ENCODE measurements around the gene RYR3. TPM values are rescaled to one million over a fixed set of nuclear protein-coding genes. Genes with fewer than 3 reads are reported as not detected.

Gene RYR3
- total RNA-seq, 1 donor from 2014 or later, result 7.4 TPM

DNA sequence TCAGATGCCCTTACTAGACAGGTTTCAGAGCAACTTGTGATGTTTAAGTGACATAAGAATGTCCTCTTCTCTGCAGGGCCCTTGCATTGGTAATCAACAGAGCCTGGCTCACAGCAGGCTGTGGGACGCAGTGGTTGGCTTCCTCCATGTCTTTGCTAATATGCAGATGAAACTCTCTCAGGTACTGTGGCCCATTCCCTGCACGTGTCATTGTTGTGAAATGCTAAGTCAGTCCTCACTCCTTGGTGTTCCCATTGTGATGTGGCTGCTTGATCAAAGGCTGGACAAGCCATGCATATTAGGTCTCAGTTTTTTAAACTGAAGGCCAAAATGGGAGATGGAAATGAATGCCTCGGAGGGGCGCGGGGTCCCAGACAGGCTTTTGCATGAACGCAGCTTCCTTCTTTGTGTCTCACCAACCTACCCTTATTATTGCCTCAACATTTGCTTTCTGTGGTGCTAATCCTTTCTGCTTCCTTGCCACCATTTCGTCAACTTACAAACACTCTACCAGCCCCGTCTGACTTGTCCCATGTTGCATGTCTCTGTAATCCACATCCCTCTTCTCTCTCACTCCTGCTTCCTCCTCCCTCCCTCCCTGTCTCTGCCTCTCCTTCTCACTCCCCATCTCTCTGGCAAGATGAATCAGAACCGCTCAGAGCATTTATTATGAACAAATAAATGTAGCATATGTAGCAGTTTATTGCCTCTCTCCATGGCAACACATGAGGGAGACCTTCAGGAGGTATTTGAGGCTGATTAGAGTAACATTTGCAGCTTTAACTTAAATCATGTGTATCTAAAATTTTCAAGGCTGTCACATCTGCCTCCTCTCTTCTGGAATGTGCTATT lies 524.4 kb downstream of the RYR3 start:
- H3K9me3 Mint-ChIP-seq (ENCODE audit: unreplicated experiment), result peaks cover 3% of the 10 kb centered on the region
- H3K27ac Mint-ChIP-seq (ENCODE audit: unreplicated experiment), result no peak overlapping the region
- H3K36me3 Mint-ChIP-seq (ENCODE audit: unreplicated experiment), result no peaks in the 10 kb centered on the region
- TF ChIP-seq, protein P1, sequence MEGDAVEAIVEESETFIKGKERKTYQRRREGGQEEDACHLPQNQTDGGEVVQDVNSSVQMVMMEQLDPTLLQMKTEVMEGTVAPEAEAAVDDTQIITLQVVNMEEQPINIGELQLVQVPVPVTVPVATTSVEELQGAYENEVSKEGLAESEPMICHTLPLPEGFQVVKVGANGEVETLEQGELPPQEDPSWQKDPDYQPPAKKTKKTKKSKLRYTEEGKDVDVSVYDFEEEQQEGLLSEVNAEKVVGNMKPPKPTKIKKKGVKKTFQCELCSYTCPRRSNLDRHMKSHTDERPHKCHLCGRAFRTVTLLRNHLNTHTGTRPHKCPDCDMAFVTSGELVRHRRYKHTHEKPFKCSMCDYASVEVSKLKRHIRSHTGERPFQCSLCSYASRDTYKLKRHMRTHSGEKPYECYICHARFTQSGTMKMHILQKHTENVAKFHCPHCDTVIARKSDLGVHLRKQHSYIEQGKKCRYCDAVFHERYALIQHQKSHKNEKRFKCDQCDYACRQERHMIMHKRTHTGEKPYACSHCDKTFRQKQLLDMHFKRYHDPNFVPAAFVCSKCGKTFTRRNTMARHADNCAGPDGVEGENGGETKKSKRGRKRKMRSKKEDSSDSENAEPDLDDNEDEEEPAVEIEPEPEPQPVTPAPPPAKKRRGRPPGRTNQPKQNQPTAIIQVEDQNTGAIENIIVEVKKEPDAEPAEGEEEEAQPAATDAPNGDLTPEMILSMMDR (IDR thresholded peaks at IDR 0.05; ENCODE audit: partially characterized antibody, unreplicated experiment), result no peak
- peaks cover 1% of the 10 kb centered on the region for H3K27me3 Mint-ChIP-seq (ENCODE audit: unreplicated experiment)
- DNase-seq, result no peak
- no peak overlapping the region for H3K4me3 Mint-ChIP-seq (ENCODE audit: unreplicated experiment)
- no peaks in the 10 kb centered on the region for H3K4me1 Mint-ChIP-seq (ENCODE audit: low read depth, unreplicated experiment)

DNA sequence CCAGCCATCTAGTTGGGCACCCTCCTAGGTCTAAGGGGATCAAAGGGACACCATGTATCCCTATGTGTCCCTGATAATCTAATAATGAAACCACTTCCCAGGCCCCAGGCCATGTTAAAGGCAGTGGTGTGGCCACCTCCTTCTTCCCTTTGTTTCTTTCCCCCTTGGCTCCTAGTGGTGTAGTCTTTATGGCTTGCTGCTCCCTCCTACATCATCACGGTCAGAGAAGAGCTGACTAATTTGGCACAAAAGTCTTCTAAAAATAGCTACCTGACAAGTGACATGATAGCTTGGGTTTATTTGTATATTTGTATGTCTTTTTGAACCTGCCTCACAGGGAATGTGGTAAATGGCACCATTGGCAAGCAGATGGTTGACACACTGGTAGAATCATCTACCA lies 526.5 kb downstream of the RYR3 start:
- Mint-ChIP-seq H3K9me3 (ENCODE audit: unreplicated experiment) (peaks cover 5% of the 10 kb centered on the region), H3K4me3 (ENCODE audit: unreplicated experiment) (no peak overlapping the region), H3K27me3 (ENCODE audit: unreplicated experiment) (peaks cover 1% of the 10 kb centered on the region), H3K27ac (ENCODE audit: unreplicated experiment) (no peak overlapping the region), H3K36me3 (ENCODE audit: unreplicated experiment) (no peaks in the 10 kb centered on the region), H3K4me1 (ENCODE audit: low read depth, unreplicated experiment) (no peaks in the 10 kb centered on the region)
- no peak for DNase-seq
- TF ChIP-seq, protein P1 (IDR thresholded peaks at IDR 0.05; ENCODE audit: partially characterized antibody, unreplicated experiment), result no peak

DNA sequence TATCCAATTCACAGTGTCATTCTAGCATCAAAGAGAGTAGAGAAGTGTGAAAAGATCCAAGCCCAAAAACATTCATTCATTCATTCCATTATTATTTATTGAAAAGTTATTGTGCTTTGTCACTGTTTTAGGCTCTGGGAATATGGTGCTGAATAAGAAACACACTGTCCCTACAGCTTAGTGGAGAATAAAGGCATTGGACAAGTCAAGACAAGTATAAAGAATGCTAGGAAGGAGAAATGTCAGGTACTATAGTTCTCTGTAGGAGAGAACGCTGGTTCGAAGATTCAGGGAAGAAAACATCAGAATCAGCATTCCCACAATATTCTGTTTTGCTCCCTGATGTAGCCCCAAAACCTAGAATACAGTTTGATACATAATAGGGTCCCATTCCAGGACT lies 528.8 kb downstream of the RYR3 start:
- Mint-ChIP-seq H3K9me3 (ENCODE audit: unreplicated experiment) (peaks cover 5% of the 10 kb centered on the region), H3K27ac (ENCODE audit: unreplicated experiment) (no peak overlapping the region), H3K4me3 (ENCODE audit: unreplicated experiment) (no peak overlapping the region), H3K4me1 (ENCODE audit: low read depth, unreplicated experiment) (no peaks in the 10 kb centered on the region), H3K27me3 (ENCODE audit: unreplicated experiment) (no peaks in the 10 kb centered on the region), H3K36me3 (ENCODE audit: unreplicated experiment) (no peaks in the 10 kb centered on the region)
- DNase-seq, result no peak
- TF ChIP-seq, protein P1 (IDR thresholded peaks at IDR 0.05; ENCODE audit: partially characterized antibody, unreplicated experiment), result no peak

DNA sequence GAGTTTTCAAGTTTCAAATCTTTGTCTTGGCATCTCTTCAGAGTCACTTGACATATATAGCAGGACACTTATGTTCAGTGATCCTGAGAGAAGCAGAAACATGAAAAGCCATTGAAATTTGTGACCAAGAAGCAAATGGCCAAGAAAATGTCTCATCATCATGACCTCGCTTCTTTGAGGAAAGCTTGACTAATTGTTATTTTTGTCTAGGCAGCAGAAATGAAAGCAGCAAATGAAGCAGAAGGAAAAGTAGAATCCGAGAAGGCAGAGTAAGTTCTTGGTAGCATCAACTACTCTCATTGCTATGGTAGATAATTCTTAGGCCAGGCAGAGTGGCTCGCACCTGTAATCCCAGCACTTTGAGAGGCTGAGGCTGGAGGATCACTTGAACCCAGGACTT lies 529.8 kb downstream of the RYR3 start:
- Mint-ChIP-seq H3K36me3 (ENCODE audit: unreplicated experiment) (no peaks in the 10 kb centered on the region), H3K27ac (ENCODE audit: unreplicated experiment) (no peak overlapping the region), H3K27me3 (ENCODE audit: unreplicated experiment) (no peaks in the 10 kb centered on the region), H3K4me1 (ENCODE audit: low read depth, unreplicated experiment) (no peaks in the 10 kb centered on the region), H3K9me3 (ENCODE audit: unreplicated experiment) (peaks cover 5% of the 10 kb centered on the region), H3K4me3 (ENCODE audit: unreplicated experiment) (no peak overlapping the region)
- TF ChIP-seq, protein P1 (IDR thresholded peaks at IDR 0.05; ENCODE audit: partially characterized antibody, unreplicated experiment), result no peak
- no peak for DNase-seq

DNA sequence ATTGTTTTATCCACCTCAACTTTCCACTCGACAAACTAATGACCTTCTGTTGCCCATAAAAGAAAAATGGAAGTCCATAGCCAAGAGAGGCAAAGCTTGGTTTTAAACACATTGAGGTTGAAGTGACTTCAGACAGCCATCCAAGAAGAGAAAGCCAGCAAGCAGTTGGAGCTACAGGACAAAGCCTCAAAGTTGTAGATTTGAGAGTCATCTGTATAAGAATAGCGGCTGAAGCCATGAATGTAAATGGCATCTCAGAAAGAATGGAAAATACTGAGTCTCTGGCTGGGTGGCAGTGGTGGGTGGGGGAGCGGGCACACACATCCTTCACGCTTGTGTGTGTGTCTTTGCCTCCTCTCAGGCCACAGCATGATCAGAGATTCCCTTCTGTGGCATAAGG lies 533.4 kb downstream of the RYR3 start:
- DNase-seq, result no peak
- Mint-ChIP-seq H3K36me3 (ENCODE audit: unreplicated experiment) (no peaks in the 10 kb centered on the region), H3K27ac (ENCODE audit: unreplicated experiment) (no peak overlapping the region), H3K9me3 (ENCODE audit: unreplicated experiment) (peaks cover 2% of the 10 kb centered on the region), H3K27me3 (ENCODE audit: unreplicated experiment) (no peaks in the 10 kb centered on the region), H3K4me3 (ENCODE audit: unreplicated experiment) (no peak overlapping the region), H3K4me1 (ENCODE audit: low read depth, unreplicated experiment) (no peaks in the 10 kb centered on the region)
- TF ChIP-seq, protein P1 (IDR thresholded peaks at IDR 0.05; ENCODE audit: partially characterized antibody, unreplicated experiment), result no peak
